ENCODE measurements around the gene LSAMP. TPM values are rescaled to one million over a fixed set of nuclear protein-coding genes. Genes with fewer than 3 reads are reported as not detected.

The LSAMP gene
- total and polyA plus RNA-seq, 4 experiments from 2014 or later, result not detected

- H3K4me1 Mint-ChIP-seq, result no peaks in the 10 kb centered on the region
- H3K9me3 Mint-ChIP-seq, result peaks cover 0 to 8% (median 3%) of the 10 kb centered on the region in 8 donors
- intact Hi-C loops (cut with micrococcal nuclease), result no loop called here
- H3K4me1 ChIP-seq (ENCODE audit: insufficient read depth, low read length), result no peaks in the 10 kb centered on the region
- ChIA-PET CTCF (ENCODE audit: partially characterized antibody) (no interaction called here), POLR2A (ENCODE audit: partially characterized antibody) (no interaction called here)
- H3K9me3 ChIP-seq (ENCODE audit: control insufficient read depth in 1 of 2, low read length in 2 of 2), result no peaks in the 10 kb centered on the region
- H3K4me3 Mint-ChIP-seq, result no peak overlapping the region
- DNase-seq, result no peak
- no peak overlapping the region for H3K27ac ChIP-seq (ENCODE audit: low read depth, low read length)
- no peaks in the 10 kb centered on the region for H3K27me3 ChIP-seq (ENCODE audit: insufficient read depth, low read length)
- no peak overlapping the region for H3K27ac Mint-ChIP-seq
- no peaks in the 10 kb centered on the region for H3K27me3 Mint-ChIP-seq
- no peak overlapping the region for H3K4me3 ChIP-seq (ENCODE audit: low read length in 2 of 2)
- no peaks in the 10 kb centered on the region for H3K36me3 Mint-ChIP-seq
- H3K36me3 ChIP-seq (ENCODE audit: insufficient read depth, low read length), result no peaks in the 10 kb centered on the region
Observed at GRCh38 chr3:116354382-116354781, 90.9 kb downstream of the LSAMP start.

DNA sequence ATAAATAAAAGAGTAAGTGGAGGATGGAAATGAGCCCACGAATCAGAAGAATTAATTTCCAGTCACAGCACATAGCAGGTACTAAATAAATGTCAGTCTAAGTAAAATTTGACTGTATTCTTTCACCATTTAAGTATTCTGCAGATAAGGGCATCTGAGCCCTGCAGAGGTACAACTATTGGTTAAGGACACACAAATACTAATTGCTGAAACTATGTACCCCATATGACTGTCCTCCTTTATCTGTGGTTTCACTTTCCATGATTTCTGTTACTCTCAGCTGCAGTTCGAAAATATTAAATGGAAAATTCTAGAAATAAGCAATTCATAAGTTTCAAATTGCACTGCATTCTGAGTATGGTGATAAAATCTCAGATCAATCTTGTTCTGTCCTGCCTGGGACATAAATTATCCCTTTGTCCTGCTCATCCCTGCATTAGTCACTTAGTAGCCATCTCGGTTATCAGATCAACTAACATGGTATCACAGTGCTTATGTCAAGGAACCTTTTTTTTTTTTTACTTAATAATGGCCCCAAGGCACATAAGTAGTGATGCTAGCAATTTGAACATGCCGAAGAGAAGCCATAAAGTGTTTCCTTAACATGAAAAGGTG lies 95.1 kb downstream of the LSAMP start:
- no peaks in the 10 kb centered on the region for H3K27me3 Mint-ChIP-seq
- DNase-seq, result no peak
- H3K4me1 Mint-ChIP-seq, result no peaks in the 10 kb centered on the region
- H3K36me3 ChIP-seq (ENCODE audit: insufficient read depth, low read length), result no peaks in the 10 kb centered on the region
- H3K27ac ChIP-seq (ENCODE audit: low read depth, low read length), result no peak overlapping the region
- H3K9me3 Mint-ChIP-seq, result peaks cover 0 to 4% (median under 1%) of the 10 kb centered on the region in 8 donors
- H3K4me3 Mint-ChIP-seq, result no peak overlapping the region
- no peaks in the 10 kb centered on the region for H3K4me1 ChIP-seq (ENCODE audit: insufficient read depth, low read length)
- H3K36me3 Mint-ChIP-seq, result no peaks in the 10 kb centered on the region
- ChIA-PET POLR2A (ENCODE audit: partially characterized antibody) (no interaction called here), CTCF (ENCODE audit: partially characterized antibody) (no interaction called here)
- no peak overlapping the region for H3K27ac Mint-ChIP-seq
- no peak overlapping the region for H3K4me3 ChIP-seq (ENCODE audit: low read length in 2 of 2)
- no peaks in the 10 kb centered on the region for H3K9me3 ChIP-seq (ENCODE audit: control insufficient read depth in 1 of 2, low read length in 2 of 2)
- intact Hi-C loops (cut with micrococcal nuclease), result no loop called here
- no peaks in the 10 kb centered on the region for H3K27me3 ChIP-seq (ENCODE audit: insufficient read depth, low read length)

- Histone ChIP-seq H3K27ac (ENCODE audit: low read depth, low read length) (no peak overlapping the region), H3K36me3 (ENCODE audit: insufficient read depth, low read length) (no peaks in the 10 kb centered on the region), H3K9me3 (ENCODE audit: control insufficient read depth in 1 of 2, low read length in 2 of 2) (no peaks in the 10 kb centered on the region), H3K4me3 (ENCODE audit: low read length in 2 of 2) (no peak overlapping the region), H3K27me3 (ENCODE audit: insufficient read depth, low read length) (no peaks in the 10 kb centered on the region), H3K4me1 (ENCODE audit: insufficient read depth, low read length) (no peaks in the 10 kb centered on the region)
- DNase-seq, result no peak
- no peaks in the 10 kb centered on the region for H3K36me3 Mint-ChIP-seq
- H3K9me3 Mint-ChIP-seq, result peaks cover 0 to 6% (median 0%) of the 10 kb centered on the region in 8 donors
- POLR2A ChIA-PET (ENCODE audit: partially characterized antibody), result no interaction called here
- no peaks in the 10 kb centered on the region for H3K4me1 Mint-ChIP-seq
- H3K27me3 Mint-ChIP-seq, result no peaks in the 10 kb centered on the region
- intact Hi-C loops (cut with micrococcal nuclease), result no loop called here
- no peak overlapping the region for H3K4me3 Mint-ChIP-seq
- no peak overlapping the region for H3K27ac Mint-ChIP-seq
- CTCF ChIA-PET (ENCODE audit: partially characterized antibody), result no interaction called here
Observed at GRCh38 chr3:116348216-116348615, 97.1 kb downstream of the LSAMP start.

GRCh38 chr3:116342499-116342898 lies 102.8 kb downstream of the LSAMP start:
- Mint-ChIP-seq H3K9me3 (peaks cover 0 to 5% (median 2%) of the 10 kb centered on the region in 8 donors), H3K36me3 (no peaks in the 10 kb centered on the region), H3K27me3 (no peaks in the 10 kb centered on the region), H3K27ac (no peak overlapping the region), H3K4me1 (no peaks in the 10 kb centered on the region), H3K4me3 (no peak overlapping the region)
- CTCF ChIA-PET (ENCODE audit: partially characterized antibody), result no interaction called here
- Histone ChIP-seq H3K27me3 (ENCODE audit: insufficient read depth, low read length) (no peaks in the 10 kb centered on the region), H3K27ac (ENCODE audit: low read depth, low read length) (no peak overlapping the region), H3K36me3 (ENCODE audit: insufficient read depth, low read length) (no peaks in the 10 kb centered on the region), H3K4me3 (ENCODE audit: low read length in 2 of 2) (no peak overlapping the region), H3K9me3 (ENCODE audit: control insufficient read depth in 1 of 2, low read length in 2 of 2) (no peaks in the 10 kb centered on the region), H3K4me1 (ENCODE audit: insufficient read depth, low read length) (no peaks in the 10 kb centered on the region)
- no peak for DNase-seq
- POLR2A ChIA-PET (ENCODE audit: partially characterized antibody), result no interaction called here
- intact Hi-C loops (cut with micrococcal nuclease), result no loop called here

DNA sequence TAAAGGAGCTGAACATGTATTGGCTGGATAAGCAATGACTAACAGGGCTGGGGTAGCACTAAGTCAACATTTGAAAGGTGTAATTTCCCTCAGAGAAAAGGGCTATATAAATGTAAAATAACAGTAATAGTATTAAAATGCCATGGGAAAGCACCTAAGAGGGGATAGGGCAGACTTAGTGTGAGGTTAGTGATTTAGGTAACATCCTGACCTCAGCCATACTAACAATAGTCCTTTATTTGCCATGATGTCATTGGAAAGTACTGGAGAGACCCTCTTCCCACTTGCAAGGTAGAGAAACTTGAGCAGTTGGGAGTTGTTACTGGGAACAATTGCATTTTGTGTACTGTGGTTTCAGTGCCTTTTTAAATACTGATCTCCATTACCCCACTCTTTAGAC lies 103.4 kb downstream of the LSAMP start:
- intact Hi-C loops (cut with micrococcal nuclease), result no loop called here
- H3K36me3 Mint-ChIP-seq, result no peaks in the 10 kb centered on the region
- H3K27me3 ChIP-seq (ENCODE audit: insufficient read depth, low read length), result no peaks in the 10 kb centered on the region
- POLR2A ChIA-PET (ENCODE audit: partially characterized antibody), result no interaction called here
- no peak overlapping the region for H3K27ac Mint-ChIP-seq
- H3K27me3 Mint-ChIP-seq, result no peaks in the 10 kb centered on the region
- CTCF ChIA-PET (ENCODE audit: partially characterized antibody), result no interaction called here
- no peaks in the 10 kb centered on the region for H3K4me1 Mint-ChIP-seq
- DNase-seq, result no peak
- no peak overlapping the region for H3K27ac ChIP-seq (ENCODE audit: low read depth, low read length)
- no peaks in the 10 kb centered on the region for H3K36me3 ChIP-seq (ENCODE audit: insufficient read depth, low read length)
- H3K4me1 ChIP-seq (ENCODE audit: insufficient read depth, low read length), result no peaks in the 10 kb centered on the region
- no peaks in the 10 kb centered on the region for H3K9me3 ChIP-seq (ENCODE audit: control insufficient read depth in 1 of 2, low read length in 2 of 2)
- peaks cover 0 to 5% (median 2%) of the 10 kb centered on the region in 8 donors for H3K9me3 Mint-ChIP-seq
- H3K4me3 Mint-ChIP-seq, result no peak overlapping the region
- H3K4me3 ChIP-seq (ENCODE audit: low read length in 2 of 2), result no peak overlapping the region

DNA sequence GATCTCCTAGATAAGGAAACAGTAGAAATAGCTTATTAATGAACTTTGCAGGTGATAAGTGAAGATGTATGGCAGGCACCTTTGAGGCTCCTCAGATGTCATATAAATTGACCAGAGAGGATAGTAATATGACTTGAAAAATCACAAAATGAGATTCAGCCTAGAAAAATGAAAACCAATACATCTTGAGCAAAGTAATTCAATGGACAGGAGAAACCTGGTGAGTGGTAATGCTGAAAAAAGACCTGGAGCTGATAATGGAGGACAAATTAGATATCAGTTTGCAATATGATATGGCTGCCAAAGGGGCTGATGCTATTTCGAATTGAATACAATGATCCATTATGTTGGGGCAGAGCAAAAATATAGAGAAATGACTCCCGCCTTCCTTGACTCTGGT lies 103.9 kb downstream of the LSAMP start:
- H3K4me1 Mint-ChIP-seq, result no peaks in the 10 kb centered on the region
- H3K36me3 ChIP-seq (ENCODE audit: insufficient read depth, low read length), result no peaks in the 10 kb centered on the region
- intact Hi-C loops (cut with micrococcal nuclease), result no loop called here
- CTCF ChIA-PET (ENCODE audit: partially characterized antibody), result interaction anchor here (0.7 kb wide), 1 partner anchor 22 kb away, joined by 3 read pairs; no protein-coding TSS in a partner anchor
- no peak for DNase-seq
- H3K9me3 ChIP-seq (ENCODE audit: control insufficient read depth in 1 of 2, low read length in 2 of 2), result no peaks in the 10 kb centered on the region
- peaks cover 0 to 5% (median 2%) of the 10 kb centered on the region in 8 donors for H3K9me3 Mint-ChIP-seq
- H3K4me3 ChIP-seq (ENCODE audit: low read length in 2 of 2), result no peak overlapping the region
- H3K27ac Mint-ChIP-seq, result no peak overlapping the region
- POLR2A ChIA-PET (ENCODE audit: partially characterized antibody), result no interaction called here
- H3K27me3 Mint-ChIP-seq, result no peaks in the 10 kb centered on the region
- no peak overlapping the region for H3K27ac ChIP-seq (ENCODE audit: low read depth, low read length)
- no peak overlapping the region for H3K4me3 Mint-ChIP-seq
- no peaks in the 10 kb centered on the region for H3K4me1 ChIP-seq (ENCODE audit: insufficient read depth, low read length)
- H3K27me3 ChIP-seq (ENCODE audit: insufficient read depth, low read length), result no peaks in the 10 kb centered on the region
- no peaks in the 10 kb centered on the region for H3K36me3 Mint-ChIP-seq

GRCh38 chr3:116340680-116341216 lies 104.5 kb downstream of the LSAMP start:
- ChIA-PET POLR2A (ENCODE audit: partially characterized antibody) (no interaction called here), CTCF (ENCODE audit: partially characterized antibody) (interaction anchor here (0.7 kb wide), 1 partner anchor 22 kb away, joined by 3 read pairs; no protein-coding TSS in a partner anchor)
- no peak for DNase-seq
- Mint-ChIP-seq H3K36me3 (no peaks in the 10 kb centered on the region), H3K4me1 (no peaks in the 10 kb centered on the region), H3K27ac (no peak overlapping the region), H3K4me3 (no peak overlapping the region), H3K27me3 (no peaks in the 10 kb centered on the region), H3K9me3 (peaks cover 0 to 5% (median 2%) of the 10 kb centered on the region in 8 donors)
- Histone ChIP-seq H3K4me3 (ENCODE audit: low read length in 2 of 2) (no peak overlapping the region), H3K36me3 (ENCODE audit: insufficient read depth, low read length) (no peaks in the 10 kb centered on the region), H3K9me3 (ENCODE audit: control insufficient read depth in 1 of 2, low read length in 2 of 2) (no peaks in the 10 kb centered on the region), H3K27me3 (ENCODE audit: insufficient read depth, low read length) (no peaks in the 10 kb centered on the region), H3K27ac (ENCODE audit: low read depth, low read length) (no peak overlapping the region), H3K4me1 (ENCODE audit: insufficient read depth, low read length) (no peaks in the 10 kb centered on the region)
- intact Hi-C loops (cut with micrococcal nuclease), result no loop called here

Measured in CD4-positive, alpha-beta memory T cell (primary cell).